Measurements from ENCODE around the gene SLC37A1. TPM values are rescaled to one million over a fixed set of nuclear protein-coding genes. Genes with fewer than 3 reads are reported as not detected.

Gene SLC37A1
- total and polyA plus RNA-seq, 9 of the 15 experiments (the other 6 are each of a cell fraction or from before 2014, with no cell fraction given): 0.06 to 3.4 (median 0.40) TPM

GRCh38 chr21:42467140-42467983 lies 46.3 kb upstream of the SLC37A1 start (continued):
- TF ChIP-seq MGA (IDR thresholded peaks at IDR 0.05) (no peak), GTF3C2 (IDR thresholded peaks at IDR 0.05; ENCODE audit: borderline replicate concordance, extremely low read depth, insufficient read length) (no peak), ZNF740 (CRISPR knock-in tag; IDR thresholded peaks at IDR 0.05) (no peak), ZNF740 (tag; IDR thresholded peaks at IDR 0.05) (no peak), NCOA1 (IDR thresholded peaks at IDR 0.05; ENCODE audit: low read depth) (no peak), DACH1 (IDR thresholded peaks at IDR 0.05; ENCODE audit: partially characterized antibody) (no peak), RB1 (IDR thresholded peaks at IDR 0.05; ENCODE audit: low read depth) (no peak), MXI1 (IDR thresholded peaks at IDR 0.05; ENCODE audit: low read depth, low read length) (peak; percentile 63; the same call in 1 of the 2 replicates), VEZF1 (CRISPR knock-in tag; IDR thresholded peaks at IDR 0.05) (peak; percentile 36; the same call in 1 of the 2 replicates)

Data from K562 (cell line).